Thyroid gland (tissue), 4 donors: ENCODE data around the gene ELMO1.

Source experiments
- CTCF ChIP-seq, 6 experiments: fragments of 200-600 bp in 3 of 6; fragments of 450-650 bp in 3 of 6; sonication (generic) in 3 of 6; IDR thresholded peaks; one replicate each; pipeline ENCODE4 v1.5.1; 2016 to 2019; ENCODE audit warnings: antibody characterized with exemption in 6 of 6, mild to moderate bottlenecking in 2 of 6, inconsistent platforms in 1 of 6, moderate library complexity in 1 of 6
- POLR2A ChIP-seq, 2 donors: fragments of 450-650 bp; IDR thresholded peaks; one replicate each; pipeline ENCODE4 v1.6.1; 2017; ENCODE audit warnings: antibody characterized with exemption in 2 of 2, mild to moderate bottlenecking in 2 of 2, moderate library complexity in 1 of 2

DNA sequence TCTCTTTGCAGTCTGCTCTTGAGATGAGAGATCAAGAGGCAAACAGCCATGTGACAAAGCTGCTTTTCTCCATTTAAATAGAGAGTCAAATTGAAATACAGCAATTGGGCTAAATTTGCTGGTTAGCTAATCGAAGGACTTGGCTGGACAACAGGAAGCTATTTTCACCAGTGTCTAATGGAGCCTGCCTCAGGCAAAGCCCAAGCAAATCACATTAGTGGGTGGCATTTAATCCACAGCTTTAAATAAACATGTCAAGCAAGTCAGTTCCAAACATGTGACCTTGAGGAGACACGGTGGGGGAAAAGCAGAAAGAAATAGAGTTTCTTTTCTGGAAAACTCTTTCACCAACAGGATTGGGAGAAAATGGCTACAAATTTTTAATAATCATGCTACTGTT is 543.9 kb downstream of the ELMO1 start:
- no peak for TF ChIP-seq CTCF (IDR thresholded peaks at IDR 0.05)
- TF ChIP-seq POLR2A (IDR thresholded peaks at IDR 0.05), result no peak
